Skeletal muscle tissue (tissue), 4 donors: ENCODE measurements around the gene ZNF24. TPM values are rescaled to one million over a fixed set of nuclear protein-coding genes. Genes with fewer than 3 reads are reported as not detected.

Experiments used
- H3K27ac ChIP-seq: one replicate; pipeline ENCODE4 v1.7.0; 2013; ENCODE audit warnings: mild to moderate bottlenecking, low read depth, low read length, inconsistent platforms
- H3K27me3 ChIP-seq, 3 donors: one replicate each; pipeline ENCODE4 v1.7.0; 2013; ENCODE audit warnings: low read length in 3 of 3; ENCODE audit not compliant: control insufficient read depth in 3 of 3, insufficient read depth in 3 of 3
- H3K36me3 ChIP-seq, 3 donors: one replicate each; pipeline ENCODE4 v1.7.0; 2013; ENCODE audit warnings: low read length in 3 of 3; ENCODE audit not compliant: control insufficient read depth in 3 of 3, insufficient read depth in 3 of 3
- H3K4me1 ChIP-seq, 3 donors: one replicate each; pipeline ENCODE4 v1.7.0; 2013; ENCODE audit warnings: low read length in 3 of 3, mild to moderate bottlenecking in 3 of 3; ENCODE audit not compliant: control insufficient read depth in 3 of 3, insufficient read depth in 3 of 3
- H3K4me3 ChIP-seq, 3 donors: one replicate each; pipeline ENCODE4 v1.7.0; 2013; ENCODE audit warnings: low read length in 3 of 3
- H3K9ac ChIP-seq, 3 donors: one replicate each; pipeline ENCODE4 v1.7.0; 2013; ENCODE audit warnings: low read length in 3 of 3, mild to moderate bottlenecking in 3 of 3, moderate library complexity in 2 of 3, low read depth in 1 of 3
- H3K9me3 ChIP-seq, 3 donors: one replicate each; pipeline ENCODE4 v1.7.0; 2013; ENCODE audit warnings: low read length in 3 of 3; ENCODE audit not compliant: control insufficient read depth in 3 of 3
- total RNA-seq: library from RNA; depleted of rRNA; stranded (reverse); fragments of >200 nt; gene quantifications from one replicate; pipeline ENCODE4 v1.2.3, GENCODE V29; 2014
- donor health status: Osteomylitis.

ZNF24 gene
- total RNA-seq, 1 donor from 2014 or later, result 27.1 TPM

DNA sequence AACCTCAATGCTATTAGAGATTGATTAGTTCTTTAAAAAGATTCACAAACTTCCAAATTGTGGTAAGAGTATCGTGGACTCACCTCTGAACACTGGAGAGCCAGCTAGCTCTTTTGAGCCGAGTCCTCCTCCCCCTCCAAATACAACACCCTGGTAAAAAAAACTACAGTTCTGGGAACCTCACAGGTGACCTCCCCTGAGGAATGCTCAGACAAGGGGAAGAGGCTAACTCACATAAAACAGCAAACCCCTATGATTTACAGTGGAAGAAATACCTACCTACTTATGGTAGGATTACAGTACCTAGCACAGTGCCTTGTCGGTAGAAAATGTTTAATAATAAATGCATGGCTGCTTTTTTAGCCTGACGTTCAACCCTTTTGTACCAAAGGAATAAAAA is 8.4 kb downstream of the ZNF24 start:
- Histone ChIP-seq H3K9me3 (no peaks in the 10 kb centered on the region), H3K9ac (no peak overlapping the region), H3K4me3 (no peak overlapping the region), H3K27ac (no peak overlapping the region), H3K36me3 (peaks cover 32 to 67% (median 64%) of the 10 kb centered on the region in 3 donors), H3K4me1 (peaks cover 7 to 20% (median 10%) of the 10 kb centered on the region in 3 donors), H3K27me3 (no peaks in the 10 kb centered on the region)

DNA sequence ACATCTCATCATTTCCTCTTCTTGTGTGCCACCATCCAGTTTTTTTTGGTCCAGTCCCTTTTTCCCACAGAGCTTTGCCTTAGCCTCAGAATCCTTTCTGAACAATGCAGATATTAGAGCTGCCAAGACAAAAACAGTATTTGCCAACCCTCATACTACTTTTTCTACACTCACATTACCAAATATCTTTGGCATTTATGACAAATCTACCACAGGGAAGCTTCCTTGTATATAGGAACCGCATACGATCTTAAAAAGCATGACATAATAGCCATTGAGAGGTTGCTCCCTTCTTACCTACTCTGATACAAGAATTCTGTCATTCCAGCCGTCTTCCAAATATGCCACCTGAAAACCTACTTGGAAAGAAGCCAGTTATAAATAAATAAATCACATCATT is 9.4 kb downstream of the ZNF24 start:
- Histone ChIP-seq H3K36me3 (peaks cover 28 to 61% (median 59%) of the 10 kb centered on the region in 3 donors), H3K27ac (no peak overlapping the region), H3K27me3 (no peaks in the 10 kb centered on the region), H3K4me3 (no peak overlapping the region), H3K9ac (no peak overlapping the region), H3K4me1 (peaks cover 0 to 11% (median 5%) of the 10 kb centered on the region in 3 donors), H3K9me3 (no peaks in the 10 kb centered on the region)

DNA sequence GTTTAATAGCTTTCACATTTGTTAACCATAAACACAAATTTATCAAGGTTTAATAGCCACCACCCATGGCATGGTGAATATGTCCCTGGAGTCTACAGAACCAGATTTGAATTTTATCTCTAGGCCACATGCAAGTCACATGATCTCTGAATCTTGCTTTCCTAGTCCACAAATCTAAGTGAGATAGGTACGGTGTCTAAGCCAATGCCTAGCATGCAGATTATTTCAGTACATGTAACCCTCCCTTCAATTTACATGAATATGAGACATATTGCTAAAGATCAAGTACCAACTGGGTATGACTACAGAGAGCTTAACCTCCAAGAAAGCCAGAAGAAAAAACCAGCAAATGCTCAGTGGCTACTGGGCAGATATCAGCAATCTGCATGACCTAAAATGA is 10.0 kb downstream of the ZNF24 start:
- Histone ChIP-seq H3K9me3 (no peaks in the 10 kb centered on the region), H3K27ac (no peak overlapping the region), H3K4me3 (no peak overlapping the region), H3K36me3 (peaks cover 22 to 55% (median 53%) of the 10 kb centered on the region in 3 donors), H3K27me3 (no peaks in the 10 kb centered on the region), H3K9ac (no peak overlapping the region), H3K4me1 (peaks cover 0 to 8% (median under 1%) of the 10 kb centered on the region in 3 donors)

DNA sequence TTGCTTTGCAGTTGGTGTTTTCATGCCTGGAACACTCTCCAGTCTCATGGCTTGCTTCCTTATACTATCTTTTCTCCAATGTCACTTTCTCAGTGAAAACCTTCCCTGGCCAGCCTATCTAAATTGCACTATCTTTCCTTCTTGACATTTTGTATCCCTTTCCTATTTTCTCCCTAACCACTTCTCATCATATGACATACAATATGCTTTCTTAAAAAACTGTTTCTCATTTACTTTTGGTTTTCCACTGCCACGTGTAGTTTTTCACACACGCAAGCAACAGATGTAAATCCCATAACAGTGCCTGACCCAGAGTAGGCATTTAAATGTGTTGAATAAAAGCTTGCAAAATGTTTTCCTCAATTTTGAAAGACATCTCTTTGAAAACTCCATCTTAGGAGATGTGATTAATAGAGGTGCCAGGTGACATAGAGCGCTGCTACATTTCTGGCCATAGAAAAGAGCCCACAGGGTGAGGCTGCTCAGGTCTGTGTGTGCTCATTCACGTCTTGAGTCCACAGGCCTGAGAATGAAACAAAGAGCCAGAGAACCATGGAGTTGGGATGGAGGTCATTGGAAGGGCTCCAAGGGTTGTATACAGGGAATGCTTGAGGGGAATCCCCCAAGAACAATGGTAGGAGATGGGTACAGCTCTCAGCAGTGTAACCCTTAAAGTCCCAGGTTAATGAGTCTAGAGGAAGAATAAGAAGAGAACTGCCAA is 12.7 kb downstream of the ZNF24 start:
- Histone ChIP-seq H3K27ac (no peak overlapping the region), H3K4me3 (no peak overlapping the region), H3K36me3 (peaks cover 8 to 38% (median 29%) of the 10 kb centered on the region in 3 donors), H3K4me1 (peaks cover 0 to 8% (median 0%) of the 10 kb centered on the region in 3 donors), H3K27me3 (no peaks in the 10 kb centered on the region), H3K9me3 (no peaks in the 10 kb centered on the region), H3K9ac (no peak overlapping the region)

DNA sequence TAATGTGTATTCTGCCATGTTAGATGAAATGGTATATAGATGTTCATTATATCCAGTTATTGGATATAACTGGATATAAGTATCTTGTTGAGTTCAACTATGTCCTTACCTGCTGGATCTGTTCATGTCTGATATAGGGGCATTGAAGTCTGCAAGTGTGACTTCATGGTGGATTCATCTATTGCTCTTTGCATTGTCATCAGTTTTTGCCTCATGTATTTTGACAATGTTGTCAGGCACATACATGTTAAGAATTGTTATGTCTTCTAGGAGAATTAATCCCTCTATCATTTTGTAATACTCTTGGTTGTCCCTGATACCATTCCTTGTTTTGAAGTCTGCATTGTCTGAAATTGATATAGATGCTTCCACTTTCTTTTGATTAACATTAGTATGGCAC is 15.4 kb downstream of the ZNF24 start:
- Histone ChIP-seq H3K27me3 (no peaks in the 10 kb centered on the region), H3K4me1 (no peaks in the 10 kb centered on the region), H3K9me3 (no peaks in the 10 kb centered on the region), H3K4me3 (no peak overlapping the region), H3K27ac (no peak overlapping the region), H3K36me3 (peaks cover 0 to 19% (median 10%) of the 10 kb centered on the region in 3 donors), H3K9ac (no peak overlapping the region)

DNA sequence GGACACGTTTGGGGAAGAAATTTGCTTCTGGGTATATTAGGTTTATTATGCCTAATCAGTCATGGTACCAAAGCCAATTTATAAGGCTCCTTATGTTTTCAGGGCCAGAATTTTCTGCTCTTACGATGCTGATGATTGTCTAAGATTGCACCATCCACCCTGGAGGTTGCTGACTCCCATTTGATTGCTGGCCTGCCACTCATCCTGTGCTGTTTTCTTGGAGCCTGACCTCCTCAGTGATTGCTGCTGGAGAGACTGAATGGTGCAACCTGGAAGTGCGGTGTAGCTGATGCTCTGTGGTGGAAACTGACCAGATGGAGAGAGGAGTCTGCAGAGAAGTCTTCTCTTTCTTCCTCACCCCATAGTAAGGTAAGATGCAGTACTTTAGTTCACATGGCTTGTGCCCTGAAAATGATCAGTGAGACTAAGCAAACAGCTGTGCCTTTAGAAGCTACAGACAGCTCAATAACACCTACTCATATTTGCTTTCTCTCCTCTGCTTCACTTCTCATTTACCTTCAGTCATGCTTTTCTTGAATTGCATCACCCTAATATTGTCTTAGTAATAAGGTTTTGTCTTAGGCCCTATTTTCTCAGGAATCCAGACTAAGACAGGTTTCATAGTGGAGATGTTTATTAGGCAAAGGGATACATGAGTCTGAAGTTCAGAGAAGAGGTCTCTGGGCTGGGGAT is 17.4 kb downstream of the ZNF24 start:
- no peak overlapping the region for H3K27ac ChIP-seq
- no peaks in the 10 kb centered on the region for H3K4me1 ChIP-seq

DNA sequence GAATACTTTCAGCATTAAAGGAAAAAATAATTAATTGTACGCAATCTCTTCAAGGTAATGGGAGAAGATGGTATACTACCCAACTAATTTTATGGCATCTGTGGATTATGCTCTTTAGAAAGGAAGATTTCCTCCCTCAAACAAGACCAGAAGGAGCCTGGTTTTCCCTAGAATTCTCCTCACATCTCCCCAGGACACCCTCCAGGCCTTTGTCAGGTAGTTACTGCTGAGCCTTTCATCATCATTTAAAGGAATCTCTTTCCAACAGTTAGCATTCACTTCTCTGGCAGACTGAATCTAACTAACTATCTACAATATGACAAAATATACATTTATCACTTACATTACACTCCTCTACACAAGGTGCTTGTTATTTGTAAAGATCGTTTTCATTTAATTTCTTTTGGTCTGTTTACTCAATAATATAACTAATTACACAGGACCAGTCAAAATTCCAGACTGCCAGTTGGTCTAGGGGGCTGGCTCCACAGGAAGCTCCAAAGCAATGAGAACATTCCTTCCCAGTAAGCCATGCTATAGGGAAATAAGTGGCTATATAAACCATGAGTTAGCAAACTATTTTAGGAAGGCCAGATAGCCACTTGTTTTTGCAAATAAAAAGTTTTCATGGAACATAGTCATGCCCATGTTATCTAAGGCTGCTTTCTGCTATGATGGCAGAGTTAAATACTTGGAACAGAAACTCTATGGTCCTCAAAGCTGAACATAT is 19.1 kb downstream of the ZNF24 start:
- Histone ChIP-seq H3K9ac (no peak overlapping the region), H3K27me3 (no peaks in the 10 kb centered on the region), H3K9me3 (no peaks in the 10 kb centered on the region), H3K4me1 (no peaks in the 10 kb centered on the region), H3K27ac (no peak overlapping the region), H3K36me3 (no peaks in the 10 kb centered on the region), H3K4me3 (no peak overlapping the region)

More for the DNA sequence above, 17.4 kb downstream of the ZNF24 start:
- H3K36me3 ChIP-seq, result peaks cover 0 to 6% (median under 1%) of the 10 kb centered on the region in 3 donors
- H3K27me3 ChIP-seq, result no peaks in the 10 kb centered on the region
- H3K9me3 ChIP-seq, result no peaks in the 10 kb centered on the region
- H3K4me3 ChIP-seq, result no peak overlapping the region
- H3K9ac ChIP-seq, result no peak overlapping the region

DNA sequence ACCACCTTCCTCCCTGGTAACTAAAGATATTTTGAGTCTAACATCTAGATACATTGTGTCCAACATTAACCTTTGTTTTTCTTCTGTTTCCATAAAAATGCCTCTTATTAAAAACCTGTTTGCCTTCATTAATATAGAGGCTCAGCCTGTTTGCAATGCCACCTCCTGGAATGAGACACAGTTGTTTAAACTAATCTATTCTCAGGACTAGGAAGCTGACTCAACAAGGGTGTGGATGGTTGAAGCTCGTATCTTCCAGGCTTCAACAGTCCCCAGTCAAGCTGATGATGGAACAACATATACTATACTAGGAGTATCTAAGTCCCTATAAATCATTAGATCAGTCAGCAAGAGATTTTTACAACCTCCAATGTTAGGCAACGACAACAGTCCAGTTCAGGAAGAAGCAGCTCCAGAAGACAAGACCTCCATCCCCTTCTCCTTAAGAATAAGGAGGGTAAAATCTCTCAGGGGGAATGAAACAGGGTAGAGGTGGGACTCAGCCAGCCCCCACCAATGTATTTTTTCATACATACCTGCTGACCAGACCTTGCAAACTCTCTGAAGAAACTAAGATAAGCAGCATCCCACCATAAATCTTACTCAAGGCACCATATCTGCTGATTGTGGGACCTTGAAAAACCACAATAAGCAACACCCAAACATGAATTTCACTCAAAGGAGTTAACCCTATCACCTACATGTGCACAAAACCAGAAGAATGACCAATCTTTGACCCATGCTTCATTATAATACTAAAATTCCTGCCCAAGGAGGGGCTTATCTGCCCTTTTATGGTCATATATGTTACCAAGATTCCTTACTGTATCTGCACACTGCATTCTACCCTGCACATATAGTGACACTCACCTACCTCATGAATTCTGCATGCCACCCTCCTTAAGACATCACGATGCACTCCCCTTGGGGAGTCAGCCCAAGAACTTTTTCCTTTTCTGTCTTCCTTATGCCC is 21.4 kb downstream of the ZNF24 start:
- Histone ChIP-seq H3K4me3 (no peak overlapping the region), H3K27ac (no peak overlapping the region), H3K27me3 (no peaks in the 10 kb centered on the region), H3K9ac (no peak overlapping the region), H3K9me3 (no peaks in the 10 kb centered on the region), H3K36me3 (no peaks in the 10 kb centered on the region), H3K4me1 (no peaks in the 10 kb centered on the region)

DNA sequence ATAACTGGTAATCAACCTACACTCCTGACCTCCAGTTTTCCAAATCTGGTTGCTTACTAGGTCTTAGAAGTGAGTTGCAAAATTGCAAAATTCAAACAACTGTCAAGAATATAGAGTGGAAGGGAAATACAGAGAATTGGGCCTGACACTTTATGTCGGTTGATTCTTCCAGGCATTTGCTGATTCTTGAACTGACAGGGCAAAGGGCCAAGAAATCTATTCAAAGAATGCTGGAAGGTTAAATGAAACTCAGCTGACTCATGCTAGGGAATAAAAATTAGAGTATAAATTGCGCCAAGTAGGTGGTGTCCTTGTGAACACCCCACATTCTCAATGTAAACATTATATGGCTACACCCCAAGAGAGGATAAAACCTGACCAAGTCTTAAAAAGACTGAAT is 32.7 kb downstream of the ZNF24 start:
- H3K27me3 ChIP-seq, result no peaks in the 10 kb centered on the region
- H3K27ac ChIP-seq, result no peak overlapping the region
- peaks cover 4 to 9% (median 6%) of the 10 kb centered on the region in 3 donors for H3K4me1 ChIP-seq
- H3K9me3 ChIP-seq, result peaks cover 11 to 17% (median 13%) of the 10 kb centered on the region in 3 donors
- H3K36me3 ChIP-seq, result peaks cover 12 to 23% (median 14%) of the 10 kb centered on the region in 3 donors
- no peak overlapping the region for H3K4me3 ChIP-seq
- H3K9ac ChIP-seq, result no peak overlapping the region
